ENCODE data around the gene UBA6. TPM values are rescaled to one million over a fixed set of nuclear protein-coding genes. Genes with fewer than 3 reads are reported as not detected.

UBA6 gene
- total RNA-seq, 4 donors from 2014 or later = 49.2 to 82.6 (median 77.5) TPM

DNA sequence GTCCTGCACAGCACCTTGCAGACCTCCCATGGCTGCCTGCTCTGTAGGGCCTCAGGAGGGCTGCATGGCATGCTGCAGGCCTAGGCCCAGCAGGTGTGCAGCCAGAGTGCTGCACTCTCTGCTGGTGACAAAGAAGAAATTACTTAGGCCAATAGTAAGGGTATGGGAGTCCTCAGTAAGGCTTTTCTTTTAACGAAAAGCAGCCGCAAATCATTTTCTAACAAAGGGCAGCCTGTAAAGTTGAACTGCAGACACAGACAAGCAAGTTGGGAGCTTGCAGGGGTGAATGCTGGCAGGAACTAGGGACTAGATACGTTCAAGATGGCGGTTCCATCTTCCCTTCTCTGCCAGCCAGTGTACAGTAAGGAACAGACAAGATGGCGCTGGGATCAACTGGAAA, 22.4 kb upstream of the UBA6 start:
- DNase-seq (ENCODE audit: low spot score) (no peak), ATAC-seq (ENCODE audit: low FRiP score) (no peak)
- TF ChIP-seq, protein P1, sequence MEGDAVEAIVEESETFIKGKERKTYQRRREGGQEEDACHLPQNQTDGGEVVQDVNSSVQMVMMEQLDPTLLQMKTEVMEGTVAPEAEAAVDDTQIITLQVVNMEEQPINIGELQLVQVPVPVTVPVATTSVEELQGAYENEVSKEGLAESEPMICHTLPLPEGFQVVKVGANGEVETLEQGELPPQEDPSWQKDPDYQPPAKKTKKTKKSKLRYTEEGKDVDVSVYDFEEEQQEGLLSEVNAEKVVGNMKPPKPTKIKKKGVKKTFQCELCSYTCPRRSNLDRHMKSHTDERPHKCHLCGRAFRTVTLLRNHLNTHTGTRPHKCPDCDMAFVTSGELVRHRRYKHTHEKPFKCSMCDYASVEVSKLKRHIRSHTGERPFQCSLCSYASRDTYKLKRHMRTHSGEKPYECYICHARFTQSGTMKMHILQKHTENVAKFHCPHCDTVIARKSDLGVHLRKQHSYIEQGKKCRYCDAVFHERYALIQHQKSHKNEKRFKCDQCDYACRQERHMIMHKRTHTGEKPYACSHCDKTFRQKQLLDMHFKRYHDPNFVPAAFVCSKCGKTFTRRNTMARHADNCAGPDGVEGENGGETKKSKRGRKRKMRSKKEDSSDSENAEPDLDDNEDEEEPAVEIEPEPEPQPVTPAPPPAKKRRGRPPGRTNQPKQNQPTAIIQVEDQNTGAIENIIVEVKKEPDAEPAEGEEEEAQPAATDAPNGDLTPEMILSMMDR (IDR thresholded peaks at IDR 0.05) = no peak

DNA sequence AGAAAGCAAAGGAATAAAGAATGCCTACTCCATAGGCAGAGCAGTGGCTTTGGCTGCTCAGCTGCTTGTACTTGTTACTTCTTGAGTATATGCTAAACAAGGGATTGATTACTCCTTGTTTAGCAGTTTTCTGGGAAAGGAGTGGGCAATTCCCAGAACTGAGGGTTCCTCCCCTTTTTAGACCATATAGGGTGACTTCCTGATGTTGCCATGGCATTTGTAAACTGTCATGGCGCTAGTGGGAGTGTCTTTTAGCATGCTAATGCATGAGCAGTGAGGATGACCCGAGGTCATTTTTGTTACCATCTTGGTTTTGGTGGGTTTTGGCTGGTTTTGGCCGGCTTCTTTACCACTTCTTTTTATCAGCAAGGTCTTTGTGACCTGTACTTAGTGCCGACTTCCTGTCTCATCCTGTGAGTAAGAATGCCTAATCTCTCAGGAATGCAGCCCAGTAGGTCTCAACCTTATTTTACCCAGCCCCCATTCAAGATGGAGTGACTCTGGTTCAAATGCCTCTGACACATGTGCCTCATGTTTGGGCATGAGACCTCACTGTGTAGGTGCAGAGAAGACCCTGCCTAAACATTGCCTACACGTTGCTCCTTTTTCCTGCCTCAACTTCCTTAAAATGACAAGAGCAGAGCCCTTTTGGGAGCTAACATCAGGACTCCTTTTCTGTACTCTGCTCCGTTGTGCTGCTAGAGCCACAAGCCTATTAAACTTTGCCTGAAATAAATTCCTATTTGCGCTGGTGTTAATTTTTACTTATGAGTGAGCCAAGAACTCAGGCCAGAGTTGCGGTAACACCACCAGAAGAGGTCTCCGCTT, 21.0 kb upstream of the UBA6 start:
- TF ChIP-seq, protein P1 (IDR thresholded peaks at IDR 0.05) = no peak
- no peak for ATAC-seq (ENCODE audit: low FRiP score)
- DNase-seq (ENCODE audit: low spot score) = no peak

DNA sequence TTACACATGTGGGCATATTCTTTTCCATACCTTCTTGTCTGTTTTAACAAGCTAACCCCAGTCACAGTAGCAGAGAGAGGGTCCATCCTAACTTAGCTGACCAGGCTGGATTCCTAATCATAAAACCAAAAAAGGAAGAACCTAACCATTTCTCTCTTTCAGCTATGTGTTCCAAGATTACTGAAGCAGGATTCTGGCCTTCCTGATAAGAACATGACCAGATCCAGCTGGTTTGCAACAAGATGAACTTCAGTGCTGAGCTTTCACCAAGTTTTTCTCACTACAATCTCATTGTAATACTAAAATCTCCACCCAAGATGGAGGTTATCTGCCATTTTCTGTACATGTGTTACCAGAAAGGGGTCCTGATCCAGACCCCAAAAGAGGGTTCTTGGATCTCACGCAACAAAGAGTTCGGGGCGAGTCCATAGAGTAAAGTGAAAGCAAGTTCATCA, 20.4 kb upstream of the UBA6 start:
- ATAC-seq (ENCODE audit: low FRiP score) (no peak), DNase-seq (ENCODE audit: low spot score) (no peak)
- TF ChIP-seq, protein P1 (IDR thresholded peaks at IDR 0.05) = no peak

DNA sequence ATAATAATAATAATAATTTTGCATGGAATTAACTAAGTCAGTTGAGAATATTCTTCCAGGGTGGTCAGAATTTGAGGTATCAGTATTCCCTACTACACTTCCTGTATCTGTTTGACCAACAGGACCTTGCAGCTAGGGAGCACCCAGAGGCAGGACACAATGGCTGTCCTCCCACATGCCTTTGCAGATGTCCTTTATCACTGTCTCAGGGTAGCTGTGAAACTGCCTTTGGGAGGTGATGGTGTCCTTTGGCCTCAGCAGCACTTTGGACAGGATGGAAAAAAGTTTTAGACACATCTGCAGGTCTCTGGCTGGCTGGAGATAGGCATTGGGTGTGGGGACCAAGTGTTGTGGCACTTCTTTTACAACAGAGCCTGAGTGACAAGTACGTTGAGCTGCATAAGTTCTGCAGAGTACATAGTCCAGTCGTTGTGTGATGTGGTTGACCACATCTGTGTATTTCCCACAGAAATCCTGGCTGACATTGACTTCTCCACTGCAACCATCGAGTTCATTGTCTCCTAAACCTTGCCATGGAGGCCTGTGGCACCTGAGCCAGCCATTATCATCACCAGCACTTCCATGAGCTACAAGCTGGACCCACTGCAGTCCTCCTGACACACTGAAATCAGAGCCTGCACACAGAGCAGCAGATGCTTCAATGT, 19.1 kb upstream of the UBA6 start:
- TF ChIP-seq, protein P1 (IDR thresholded peaks at IDR 0.05) = no peak
- DNase-seq (ENCODE audit: low spot score) = no peak
- no peak for ATAC-seq (ENCODE audit: low FRiP score)

DNA sequence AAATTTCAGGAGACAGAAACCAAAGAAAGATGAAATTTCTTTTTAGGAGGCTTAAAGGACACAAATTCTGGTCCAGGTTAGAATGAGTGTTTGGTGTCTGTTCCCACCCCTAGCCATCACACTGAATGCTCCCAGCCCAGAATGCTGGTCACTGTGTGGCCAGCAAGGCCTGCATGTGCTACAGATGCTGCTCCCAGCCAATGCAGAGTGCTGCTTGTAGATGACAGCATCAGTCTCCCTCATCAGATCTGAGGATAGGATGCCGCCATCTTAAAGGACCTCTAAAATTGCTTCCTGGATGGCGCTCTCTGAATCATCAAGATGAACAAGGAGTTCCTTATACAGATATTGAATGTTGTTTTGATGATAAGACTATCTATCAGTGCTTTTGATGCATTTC, 17.9 kb upstream of the UBA6 start:
- no peak for ATAC-seq (ENCODE audit: low FRiP score)
- TF ChIP-seq, protein P1 (IDR thresholded peaks at IDR 0.05) = no peak
- DNase-seq (ENCODE audit: low spot score) = no peak

DNA sequence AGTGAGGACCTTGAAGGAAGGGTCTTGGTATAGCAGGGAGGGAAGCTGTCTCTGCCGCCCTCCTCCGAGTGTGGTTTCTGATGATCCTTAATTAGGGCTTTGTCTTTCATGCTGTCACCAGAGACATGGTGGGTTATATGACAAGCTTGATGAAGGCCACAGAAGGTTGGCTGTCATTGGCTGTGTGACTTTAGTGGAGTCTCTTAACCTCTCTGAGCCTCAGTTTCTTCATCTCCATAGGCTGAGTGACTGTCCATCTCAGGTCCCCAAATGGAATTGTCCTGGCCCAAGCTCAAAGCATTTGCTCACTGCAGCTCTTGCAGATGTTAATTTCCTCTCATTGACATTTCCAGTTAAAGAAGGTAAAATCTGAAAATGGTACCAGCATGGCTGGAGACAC, 16.6 kb upstream of the UBA6 start:
- TF ChIP-seq, protein P1 (IDR thresholded peaks at IDR 0.05) = no peak
- peak; percentile 11 for ATAC-seq (ENCODE audit: low FRiP score)
- DNase-seq (ENCODE audit: low spot score) = no peak
